Cardiac muscle cell (in vitro differentiated cells and primary cell): Measurements from ENCODE around the gene STAB1. TPM values are rescaled to one million over a fixed set of nuclear protein-coding genes. Genes with fewer than 3 reads are reported as not detected.

ENCODE experiments used
- DNase-seq, 2 donors: peaks; one replicate each; pipeline versions ENCODE4 v3.0.0 to v3.0.0-alpha.2; 2010 to 2017; ENCODE audit warnings: low read depth in 1 of 2, low spot score in 1 of 2
- H3K27ac ChIP-seq: fragments of 200-600 bp; sonication (generic); 2 replicates; pipeline ENCODE4 v1.5.1; 2016
- H3K27me3 ChIP-seq: fragments of 200-600 bp; sonication (generic); 2 replicates; pipeline ENCODE4 v1.6.0; 2016; ENCODE audit warnings: control low read depth
- H3K36me3 ChIP-seq: fragments of 200-600 bp; sonication (generic); 2 replicates; pipeline ENCODE4 v1.5.1; 2016; ENCODE audit warnings: control low read depth
- H3K4me1 ChIP-seq: fragments of 200-600 bp; sonication (generic); 2 replicates; pipeline ENCODE4 v1.8.1; 2017; ENCODE audit warnings: low read depth, mild to moderate bottlenecking, mixed run types
- H3K4me3 ChIP-seq: fragments of 200-600 bp; sonication (generic); 2 replicates; pipeline ENCODE4 v1.5.1; 2016; ENCODE audit warnings: mild to moderate bottlenecking
- H3K9me3 ChIP-seq: fragments of 200-600 bp; sonication (generic); 2 replicates; pipeline ENCODE4 v1.5.1; 2017; ENCODE audit warnings: low read depth, mild to moderate bottlenecking, control low read depth
- CTCF ChIP-seq: IDR thresholded peaks from 2 replicates; pipeline ENCODE4 v1.5.1; 2012; ENCODE audit warnings: low read depth, mild to moderate bottlenecking, low read length
- polyA plus RNA-seq: library from polyadenylated mRNA; unstranded; fragments of >200 nt; fragmentation: Nextera tagmentation; extraction: Ambion mirVana; gene quantifications from 2 replicates; pipeline ENCODE4 v1.2.1, GENCODE V29; 2016
- total RNA-seq: library from RNA; depleted of rRNA; stranded (reverse); fragments of >200 nt; gene quantifications from 2 replicates; pipeline ENCODE4 v1.2.3, GENCODE V29; 2016

Gene STAB1
- total and polyA plus RNA-seq, 2 experiments from 2014 or later = 2.2 TPM; not detected in 1

GRCh38 chr3:52512727-52513126, 17.6 kb downstream of the STAB1 start:
- no peak overlapping the region for H3K4me3 ChIP-seq
- TF ChIP-seq CTCF = no peak
- H3K36me3 ChIP-seq = no peaks in the 10 kb centered on the region
- H3K27me3 ChIP-seq = no peaks in the 10 kb centered on the region
- no peaks in the 10 kb centered on the region for H3K4me1 ChIP-seq
- no peaks in the 10 kb centered on the region for H3K9me3 ChIP-seq
- H3K27ac ChIP-seq = no peak overlapping the region
- no peak for DNase-seq

GRCh38 chr3:52513281-52513680, 18.1 kb downstream of the STAB1 start:
- Histone ChIP-seq H3K27me3 (no peaks in the 10 kb centered on the region), H3K9me3 (no peaks in the 10 kb centered on the region), H3K4me1 (no peaks in the 10 kb centered on the region), H3K36me3 (no peaks in the 10 kb centered on the region), H3K27ac (no peak overlapping the region), H3K4me3 (no peak overlapping the region)
- no peak for DNase-seq
- no peak for TF ChIP-seq CTCF

GRCh38 chr3:52514576-52514975, 19.4 kb downstream of the STAB1 start:
- Histone ChIP-seq H3K4me3 (no peak overlapping the region), H3K9me3 (no peaks in the 10 kb centered on the region), H3K27ac (no peak overlapping the region), H3K27me3 (no peaks in the 10 kb centered on the region), H3K4me1 (no peaks in the 10 kb centered on the region), H3K36me3 (no peaks in the 10 kb centered on the region)
- TF ChIP-seq CTCF = no peak
- DNase-seq = no peak

GRCh38 chr3:52515192-52515591, 20.1 kb downstream of the STAB1 start:
- no peaks in the 10 kb centered on the region for H3K9me3 ChIP-seq
- H3K36me3 ChIP-seq = no peaks in the 10 kb centered on the region
- no peaks in the 10 kb centered on the region for H3K27me3 ChIP-seq
- no peaks in the 10 kb centered on the region for H3K4me1 ChIP-seq
- DNase-seq = no peak
- no peak for TF ChIP-seq CTCF
- no peak overlapping the region for H3K4me3 ChIP-seq
- H3K27ac ChIP-seq = no peak overlapping the region

GRCh38 chr3:52516509-52517195, 21.5 kb downstream of the STAB1 start:
- H3K4me3 ChIP-seq = no peak overlapping the region
- H3K9me3 ChIP-seq = no peaks in the 10 kb centered on the region
- no peaks in the 10 kb centered on the region for H3K4me1 ChIP-seq
- DNase-seq = no peak
- no peak for TF ChIP-seq CTCF
- H3K27ac ChIP-seq = no peak overlapping the region
- no peaks in the 10 kb centered on the region for H3K36me3 ChIP-seq
- H3K27me3 ChIP-seq = no peaks in the 10 kb centered on the region
